Heart left ventricle (tissue), 13 donors: ENCODE data around the gene PPP4R1.

Experiments used
- CTCF ChIP-seq, 12 donors: fragments of 200-600 bp; sonication (generic) in 4 of 12; IDR thresholded peaks; one replicate each; pipeline versions ENCODE4 v1.5.0 to v1.8.0; 2018 to 2022; ENCODE audit warnings: antibody characterized with exemption in 12 of 12, mild to moderate bottlenecking in 5 of 12
- POLR2A ChIP-seq, 2 donors: fragments of 450-650 bp; IDR thresholded peaks; one replicate each; pipeline ENCODE4 v1.6.1; 2017; ENCODE audit warnings: antibody characterized with exemption in 2 of 2, mild to moderate bottlenecking in 2 of 2, moderate library complexity in 2 of 2
- donor health status: ischemic (EF 13 %, LVEDD 7.1; RV severe dilation, severe dysfunction).
- donor health status: DM: no; HTN: yes; CAD: no.
- donor health status: DM: no; HTN: no; CAD: no.
- donor health status: ischemic (EF 25% LVEDD 6.9; RV normal size, moderate dysfunction).
- donor health status: ischemic (EF 25% LVEDD 5.7; RV mildly dilated, moderate dysfunction).
- donor health status: ischemic (EF 35%, LVEDD 5.7; RV mildly dilated, moderate dysfunction).
- donor health status: nonischemic (EF 11% LVEDD 7.7; RV severe dilation, severe dysfunction).
- donor health status: DM: yes; HTN: yes; CAD: no.
- donor health status: PGD.
- donor health status: ischemic (EF 29% LVEDD 5.4; RV normal size, mild dysfunction).
- donor health status: nonischemic (EF 23%, LVEDD 6.1; RV moderate dilation, normal function).

- TF ChIP-seq CTCF (IDR thresholded peaks at IDR 0.05) (no peak), POLR2A (IDR thresholded peaks at IDR 0.05) (no peak)
Observed at GRCh38 chr18:9581667-9582066, 32.7 kb downstream of the PPP4R1 start.
